Ovary (tissue), 3 donors: ENCODE measurements around the gene ADGRD1.

Experiments used
- EP300 ChIP-seq: sonication (generic); formaldehyde crosslinking; IDR thresholded peaks from one replicate; pipeline ENCODE4 v1.6.1; 2017; ENCODE audit warnings: antibody characterized with exemption
- POLR2A ChIP-seq: fragments of 450-650 bp; IDR thresholded peaks from one replicate; pipeline ENCODE4 v1.6.1; 2017; ENCODE audit warnings: antibody characterized with exemption, mild to moderate bottlenecking, moderate library complexity
- TF ChIP-seq, protein P1 (sequence below), 3 donors: fragments of 450-650 bp in 2 of 3; fragments of 200-600 bp in 1 of 3; IDR thresholded peaks; one replicate each; pipeline versions ENCODE4 v1.5.1 to v1.8.0; 2016 to 2022; ENCODE audit warnings: antibody characterized with exemption in 3 of 3, mild to moderate bottlenecking in 1 of 3
- donor health status: DM: no; HTN: no; CAD: no.

GRCh38 chr12:131043401-131043871, 89.7 kb downstream of the ADGRD1 start:
- TF ChIP-seq, protein P1, sequence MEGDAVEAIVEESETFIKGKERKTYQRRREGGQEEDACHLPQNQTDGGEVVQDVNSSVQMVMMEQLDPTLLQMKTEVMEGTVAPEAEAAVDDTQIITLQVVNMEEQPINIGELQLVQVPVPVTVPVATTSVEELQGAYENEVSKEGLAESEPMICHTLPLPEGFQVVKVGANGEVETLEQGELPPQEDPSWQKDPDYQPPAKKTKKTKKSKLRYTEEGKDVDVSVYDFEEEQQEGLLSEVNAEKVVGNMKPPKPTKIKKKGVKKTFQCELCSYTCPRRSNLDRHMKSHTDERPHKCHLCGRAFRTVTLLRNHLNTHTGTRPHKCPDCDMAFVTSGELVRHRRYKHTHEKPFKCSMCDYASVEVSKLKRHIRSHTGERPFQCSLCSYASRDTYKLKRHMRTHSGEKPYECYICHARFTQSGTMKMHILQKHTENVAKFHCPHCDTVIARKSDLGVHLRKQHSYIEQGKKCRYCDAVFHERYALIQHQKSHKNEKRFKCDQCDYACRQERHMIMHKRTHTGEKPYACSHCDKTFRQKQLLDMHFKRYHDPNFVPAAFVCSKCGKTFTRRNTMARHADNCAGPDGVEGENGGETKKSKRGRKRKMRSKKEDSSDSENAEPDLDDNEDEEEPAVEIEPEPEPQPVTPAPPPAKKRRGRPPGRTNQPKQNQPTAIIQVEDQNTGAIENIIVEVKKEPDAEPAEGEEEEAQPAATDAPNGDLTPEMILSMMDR (IDR thresholded peaks at IDR 0.05): no peak
- TF ChIP-seq POLR2A (no peak), EP300 (no peak)
